IPS DF 6.9 (cell line): ENCODE measurements around the gene ASMTL.

ENCODE experiments used
- DNase-seq: peaks from one replicate; pipeline ENCODE4 v3.0.0-alpha.2; 2013; ENCODE audit warnings: low read depth, low spot score
- H3K27ac ChIP-seq: one replicate; pipeline ENCODE4 v1.5.1; 2013; ENCODE audit warnings: low read length, control low read depth
- H3K27me3 ChIP-seq: 2 replicates; pipeline ENCODE4 v1.6.1; 2013; ENCODE audit warnings: mild to moderate bottlenecking, low read length; ENCODE audit not compliant: control insufficient read depth, insufficient read depth
- H3K36me3 ChIP-seq: 2 replicates; pipeline ENCODE4 v1.6.1; 2013; ENCODE audit warnings: low read length; ENCODE audit not compliant: control insufficient read depth, insufficient read depth
- H3K4me1 ChIP-seq: 2 replicates; pipeline ENCODE4 v1.6.1; 2013; ENCODE audit warnings: low read length; ENCODE audit not compliant: control insufficient read depth, insufficient read depth
- H3K4me3 ChIP-seq: 2 replicates; pipeline ENCODE4 v1.5.1; 2013; ENCODE audit warnings: mild to moderate bottlenecking, low read length
- H3K9me3 ChIP-seq: 2 replicates; pipeline ENCODE4 v1.6.1; 2013; ENCODE audit warnings: low read length, inconsistent platforms; ENCODE audit not compliant: control insufficient read depth, insufficient read depth
- WGBS: extraction: QIAGEN DNeasy Blood & Tissue Kit; methylation state at CpG from one replicate; pipeline ENCODE4 v1.1.7; 2013; ENCODE audit warnings: mixed read lengths, missing lambda C conversion rate; ENCODE audit not compliant: insufficient read length, insufficient coverage; 5-methylcytosine and 5-hydroxymethylcytosine counted together

ASMTL gene

DNA sequence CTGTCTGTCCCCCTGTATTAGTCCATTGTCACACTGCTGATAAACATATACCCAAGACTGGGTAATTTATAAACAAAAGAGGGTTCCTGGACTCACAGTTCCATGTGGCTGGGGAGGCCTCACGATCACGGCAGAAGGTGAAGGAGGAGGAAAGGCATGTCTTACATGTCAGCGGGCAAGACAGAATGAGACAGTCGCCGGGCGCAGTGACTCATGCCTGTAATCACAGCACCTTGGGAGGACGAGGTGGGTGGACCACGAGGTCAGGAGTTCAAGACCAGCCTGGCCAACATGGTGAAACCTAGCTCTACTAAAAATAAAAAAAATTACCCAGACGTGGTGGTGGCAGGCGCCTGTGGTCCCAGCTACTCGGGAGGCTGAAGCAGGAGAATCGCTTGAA, 91.4 kb downstream of the ASMTL start:
- no peak for DNase-seq
- Histone ChIP-seq H3K4me1 (0 out of 2 replicates have a peak, but pooled peaks cover 1% of the 10 kb centered on the region), H3K36me3 (no peaks in the 10 kb centered on the region), H3K27me3 (no peaks in the 10 kb centered on the region), H3K9me3 (no peaks in the 10 kb centered on the region), H3K27ac (no peak overlapping the region), H3K4me3 (no peak overlapping the region)
- WGBS, result no CpG with 5 or more reads among the region's 12 CpGs

DNA sequence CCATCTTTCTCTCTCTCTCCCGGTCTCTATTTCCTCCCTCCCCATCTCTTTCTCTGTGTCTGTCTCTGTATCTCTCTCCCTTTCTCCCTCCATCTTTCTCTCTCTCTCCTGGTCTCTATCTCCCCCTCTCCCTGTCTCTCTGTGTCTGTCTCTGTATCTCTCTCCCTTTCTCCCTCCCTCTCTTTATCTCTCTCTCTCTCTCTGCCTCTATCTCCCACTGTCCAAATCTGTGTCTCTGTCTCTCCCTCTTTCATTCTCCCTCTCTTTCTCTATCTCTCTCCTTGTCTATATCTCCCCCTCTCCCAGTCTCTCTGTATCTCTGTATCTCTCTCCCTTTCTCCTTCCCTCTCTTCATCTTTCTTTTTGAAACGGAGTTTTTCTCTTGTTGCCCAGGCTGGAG, 92.5 kb downstream of the ASMTL start:
- Histone ChIP-seq H3K27ac (no peak overlapping the region), H3K9me3 (no peaks in the 10 kb centered on the region), H3K4me1 (peaks cover 6% of the 10 kb centered on the region), H3K36me3 (no peaks in the 10 kb centered on the region), H3K27me3 (no peaks in the 10 kb centered on the region), H3K4me3 (no peak overlapping the region)
- DNase-seq, result no peak
- WGBS, result no CpG with 5 or more reads among the region's 2 CpGs

DNA sequence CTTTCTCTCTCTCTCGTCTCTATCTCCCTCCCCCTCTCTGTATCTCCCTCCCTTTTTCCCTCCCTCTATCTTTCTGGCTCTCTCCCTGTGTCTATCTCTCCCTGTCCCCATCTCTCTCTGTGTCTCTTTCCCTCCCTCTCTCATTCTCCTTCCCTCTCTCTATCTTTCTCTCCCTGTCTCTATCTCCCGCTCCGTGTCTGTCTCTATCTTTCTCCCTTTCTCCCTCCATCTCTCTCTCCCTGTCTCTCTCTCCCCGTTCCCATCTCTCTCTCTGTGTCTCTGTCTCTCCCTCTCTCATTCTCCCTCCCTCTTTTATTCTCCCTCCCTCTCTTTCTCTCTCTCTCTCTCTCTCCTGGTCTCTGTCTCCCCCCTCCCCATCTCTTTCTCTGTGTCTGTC, 93.2 kb downstream of the ASMTL start:
- Histone ChIP-seq H3K27me3 (no peaks in the 10 kb centered on the region), H3K4me1 (peaks cover 6% of the 10 kb centered on the region), H3K9me3 (no peaks in the 10 kb centered on the region), H3K27ac (no peak overlapping the region), H3K4me3 (no peak overlapping the region), H3K36me3 (no peaks in the 10 kb centered on the region)
- WGBS, result no CpG with 5 or more reads among the region's 4 CpGs
- no peak for DNase-seq

DNA sequence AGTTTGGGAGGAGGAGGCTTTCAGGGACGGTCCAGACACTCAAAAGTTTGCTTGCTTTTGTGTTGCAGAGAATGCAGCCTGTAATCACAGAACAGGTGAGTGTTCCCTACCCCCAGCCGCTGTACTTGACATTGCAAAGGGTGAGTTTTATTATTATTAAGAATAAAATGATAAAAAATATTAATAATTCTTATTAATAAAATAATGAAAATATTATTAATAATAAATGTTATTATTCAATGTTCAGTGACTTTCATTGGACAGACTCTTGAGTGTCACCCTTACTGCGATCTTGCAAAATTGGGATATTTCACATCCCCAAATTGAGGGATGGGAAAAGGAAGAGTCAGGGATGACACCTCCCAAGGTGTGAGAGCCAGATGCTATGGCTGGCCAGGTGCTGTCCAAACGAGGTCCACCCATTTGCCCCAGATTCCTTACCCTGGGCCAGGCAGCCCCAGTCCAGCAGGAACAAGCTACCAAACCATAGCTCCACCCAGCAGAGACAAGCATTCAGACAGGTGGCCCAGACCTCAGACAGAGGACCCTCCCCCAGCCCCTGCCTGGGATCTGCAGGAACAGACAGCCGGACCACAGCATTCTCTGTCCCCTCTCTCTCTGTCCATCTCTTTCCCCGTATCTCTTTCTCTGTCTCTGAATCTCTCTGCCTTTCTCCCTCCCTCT, 93.8 kb downstream of the ASMTL start:
- no CpG with 5 or more reads among the region's 6 CpGs for WGBS
- no peaks in the 10 kb centered on the region for H3K9me3 ChIP-seq
- H3K4me3 ChIP-seq, result no peak overlapping the region
- no peak for DNase-seq
- no peaks in the 10 kb centered on the region for H3K27me3 ChIP-seq
- no peak overlapping the region for H3K27ac ChIP-seq
- peaks cover 6% of the 10 kb centered on the region for H3K4me1 ChIP-seq
- no peaks in the 10 kb centered on the region for H3K36me3 ChIP-seq

DNA sequence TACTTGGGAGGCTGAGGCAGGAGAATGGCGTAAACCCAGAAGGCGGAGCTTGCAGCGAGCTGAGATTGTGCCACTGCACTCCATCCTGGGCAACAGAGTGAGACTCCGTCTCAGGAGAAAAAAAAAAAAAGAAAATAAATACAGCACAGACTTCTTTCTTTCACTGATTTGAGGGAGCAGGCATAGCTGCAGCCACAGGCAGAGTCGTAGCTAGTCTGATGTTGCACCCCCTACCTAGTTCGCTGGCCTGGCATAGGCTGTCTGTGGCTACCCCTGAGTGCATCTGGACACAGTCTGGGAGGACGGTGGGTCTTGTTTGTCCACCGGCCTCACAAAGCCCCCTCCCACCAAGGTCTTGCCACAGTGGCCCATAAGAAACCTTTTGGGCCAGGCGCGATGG, 94.7 kb downstream of the ASMTL start:
- Histone ChIP-seq H3K4me3 (no peak overlapping the region), H3K27me3 (no peaks in the 10 kb centered on the region), H3K27ac (no peak overlapping the region), H3K4me1 (peaks cover 6% of the 10 kb centered on the region), H3K36me3 (no peaks in the 10 kb centered on the region), H3K9me3 (no peaks in the 10 kb centered on the region)
- WGBS, result no CpG with 5 or more reads among the region's 10 CpGs
- no peak for DNase-seq

DNA sequence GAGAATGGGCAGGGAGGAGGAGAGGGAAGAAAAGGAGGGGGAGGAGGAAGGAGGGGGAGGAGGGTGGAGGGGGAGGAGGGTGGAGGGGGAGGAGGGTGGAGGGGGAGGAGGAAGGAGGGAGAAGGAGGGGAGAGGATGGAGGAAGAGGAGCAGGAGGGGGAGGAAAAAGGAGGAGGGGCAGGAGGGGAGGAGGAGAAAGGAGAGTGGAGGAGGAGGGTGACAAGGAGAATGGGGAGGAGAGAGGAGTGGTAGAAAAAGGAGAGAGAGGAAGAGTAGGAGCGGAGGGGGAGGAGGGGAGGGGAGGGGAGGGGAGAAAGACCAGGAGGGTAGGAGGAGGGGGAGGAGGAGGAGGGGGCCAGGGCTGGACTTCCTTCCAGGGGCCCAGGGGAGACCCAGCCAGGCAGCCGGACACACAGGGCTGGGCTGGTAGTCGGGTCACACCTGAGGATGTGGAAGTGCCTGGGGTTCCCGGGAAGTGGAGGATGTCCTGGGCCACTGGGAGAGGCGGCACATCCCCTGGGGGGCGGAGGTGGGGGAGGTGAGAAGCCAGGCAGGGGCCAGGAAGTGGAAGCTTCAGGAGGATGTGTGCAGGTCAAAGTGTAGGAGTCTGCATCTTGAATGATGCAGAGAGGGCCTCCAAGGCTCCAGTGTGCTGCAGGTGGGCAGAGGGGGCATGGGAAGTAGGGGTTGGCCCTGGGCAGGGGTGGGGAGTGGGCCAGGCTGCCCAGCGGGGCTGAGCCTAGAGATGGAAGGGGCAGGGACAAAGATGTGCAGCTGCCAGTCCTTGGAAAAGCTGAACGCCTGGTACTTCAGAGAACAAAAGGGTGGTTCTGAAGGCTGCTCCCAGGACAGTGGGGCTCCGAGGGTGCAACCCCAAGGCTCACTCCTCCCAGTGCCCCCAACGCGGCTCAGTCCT, 97.3 kb downstream of the ASMTL start:
- peaks cover 6% of the 10 kb centered on the region for H3K4me1 ChIP-seq
- DNase-seq, result no peak
- no peaks in the 10 kb centered on the region for H3K9me3 ChIP-seq
- H3K4me3 ChIP-seq, result no peak overlapping the region
- peak overlapping the region; percentile 93 for H3K27ac ChIP-seq
- no CpG with 5 or more reads among the region's 11 CpGs for WGBS
- no peaks in the 10 kb centered on the region for H3K27me3 ChIP-seq
- H3K36me3 ChIP-seq, result no peaks in the 10 kb centered on the region

DNA sequence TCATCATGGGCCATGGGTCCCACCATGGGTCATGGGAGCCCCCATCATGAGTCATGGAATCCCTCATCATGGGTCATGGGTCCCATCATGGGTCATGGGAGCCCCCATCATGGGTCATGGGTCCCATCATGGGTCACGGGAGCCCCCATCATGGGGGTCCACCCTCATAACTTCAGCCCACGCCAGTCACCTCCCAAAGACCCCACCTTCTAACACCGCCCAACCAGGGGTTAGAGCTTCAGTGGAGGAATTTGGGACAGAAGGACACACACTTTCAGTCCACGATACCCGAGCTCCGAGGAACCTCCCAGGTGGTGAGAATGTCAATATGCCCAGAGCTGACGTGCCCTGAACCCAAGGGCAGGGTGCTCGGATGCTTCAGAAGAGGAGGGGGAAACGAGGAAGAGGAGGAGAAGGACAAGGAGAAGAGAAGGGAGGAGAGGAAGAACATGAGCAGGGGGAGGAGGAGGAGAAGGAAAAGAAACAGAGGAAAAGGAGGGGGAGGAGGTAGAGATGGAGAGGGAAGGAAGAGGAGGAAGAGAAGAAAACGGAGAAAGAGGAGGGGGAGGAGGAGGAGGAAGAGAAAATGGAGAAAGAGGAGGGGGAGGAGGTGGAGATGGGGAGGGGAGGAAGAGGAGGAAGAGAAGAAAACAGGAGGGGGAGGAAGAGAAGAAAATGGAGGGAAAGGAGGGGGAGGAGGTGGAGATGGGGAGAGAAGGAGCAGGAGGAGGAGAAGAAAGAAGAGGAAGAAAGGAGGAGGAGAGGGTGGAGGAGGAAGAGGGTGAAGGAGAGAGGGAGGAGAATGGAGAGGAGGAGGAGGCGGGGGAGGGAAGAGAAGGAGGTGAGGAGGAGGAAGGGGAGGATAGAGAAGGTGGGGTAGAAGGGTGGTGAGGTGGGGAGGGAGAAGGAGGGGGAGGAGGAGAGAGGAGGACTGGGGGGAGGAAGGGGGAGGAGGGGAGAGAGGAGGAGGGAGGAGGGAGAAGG, 98.4 kb downstream of the ASMTL start:
- Histone ChIP-seq H3K36me3 (no peaks in the 10 kb centered on the region), H3K27ac (no peak overlapping the region), H3K9me3 (no peaks in the 10 kb centered on the region), H3K27me3 (no peaks in the 10 kb centered on the region), H3K4me1 (peaks cover 6% of the 10 kb centered on the region), H3K4me3 (no peak overlapping the region)
- 89% methylated on average over 2 of the region's 11 CpGs for WGBS
- no peak for DNase-seq
